H1 (cell line): Measurements from ENCODE around the gene CCDC197.

Experiments
- BRCA1 ChIP-seq: IDR thresholded peaks from 2 replicates; pipeline ENCODE4 v1.6.1; 2012; ENCODE audit warnings: low read depth, low read length, improper control_type of control experiment
- CBX8 ChIP-seq: fragments of 300-800, 300-1000 bp; sonication (generic); IDR thresholded peaks from 2 replicates; pipeline ENCODE4 v1.7.1; 2016; ENCODE audit warnings: low read depth, low read length, borderline replicate concordance
- E2F6 ChIP-seq: IDR thresholded peaks from 2 replicates; pipeline ENCODE4 v1.6.1; 2012; ENCODE audit warnings: inconsistent platforms
- GABPA ChIP-seq: IDR thresholded peaks from 2 replicates; pipeline ENCODE4 v1.6.1; 2011; ENCODE audit warnings: mild to moderate bottlenecking, low read length, moderate library complexity, borderline replicate concordance; ENCODE audit not compliant: insufficient read depth
- JUN ChIP-seq: IDR thresholded peaks from 2 replicates; pipeline ENCODE4 v1.6.1; 2011; ENCODE audit warnings: low read depth, mild to moderate bottlenecking, improper control_type of control experiment, low read length
- KDM1A ChIP-seq: fragments of 200-600, 300-600 bp; sonication (generic); IDR thresholded peaks from 2 replicates; pipeline ENCODE4 v1.7.1; 2016; ENCODE audit warnings: mild to moderate bottlenecking, low read length, borderline replicate concordance
- NRF1 ChIP-seq: IDR thresholded peaks from 2 replicates; pipeline ENCODE4 v1.6.1; 2011; ENCODE audit warnings: mild to moderate bottlenecking, low read depth, low read length, improper control_type of control experiment
- POLR2A ChIP-seq, 2 experiments: IDR thresholded peaks; 1 replicate in 1 of 2; 2 replicates in 1 of 2; pipeline ENCODE4 v1.6.1; 2011; ENCODE audit warnings: low read depth in 2 of 2, low read length in 2 of 2, mild to moderate bottlenecking in 2 of 2; ENCODE audit errors: control extremely low read depth in 1 of 2
- POLR2AphosphoS5 ChIP-seq: IDR thresholded peaks from 2 replicates; pipeline ENCODE4 v1.6.1; 2011; ENCODE audit warnings: low read depth, low read length
- RNF2 ChIP-seq: fragments of 200-900, 300-1000 bp; sonication (generic); IDR thresholded peaks from 2 replicates; pipeline ENCODE4 v1.7.1; 2016; ENCODE audit warnings: borderline replicate concordance, low read depth, mild to moderate bottlenecking, antibody characterized with exemption, low read length; ENCODE audit not compliant: poor library complexity, severe bottlenecking; ENCODE audit errors: missing control alignments
- SIRT6 ChIP-seq: IDR thresholded peaks from one replicate; pipeline ENCODE4 v1.7.1; 2012; ENCODE audit warnings: low read length, inconsistent platforms
- TAF1 ChIP-seq: IDR thresholded peaks from 2 replicates; pipeline ENCODE4 v1.6.1; 2011; ENCODE audit warnings: mild to moderate bottlenecking, low read depth, low read length
- USF2 ChIP-seq: IDR thresholded peaks from 2 replicates; pipeline ENCODE4 v1.6.1; 2011; ENCODE audit warnings: low read length, improper control_type of control experiment
- TF ChIP-seq, protein P1 (sequence below), 3 experiments: IDR thresholded peaks; 1 replicate in 2 of 3; 2 replicates in 1 of 3; pipeline versions ENCODE4 v1.5.1 to v1.6.1; 2011; ENCODE audit warnings: low read length in 3 of 3, mild to moderate bottlenecking in 3 of 3, inconsistent platforms in 2 of 3, low read depth in 1 of 3, moderate library complexity in 1 of 3; ENCODE audit not compliant: insufficient read depth in 1 of 3; ENCODE audit errors: control extremely low read depth in 1 of 3

DNA sequence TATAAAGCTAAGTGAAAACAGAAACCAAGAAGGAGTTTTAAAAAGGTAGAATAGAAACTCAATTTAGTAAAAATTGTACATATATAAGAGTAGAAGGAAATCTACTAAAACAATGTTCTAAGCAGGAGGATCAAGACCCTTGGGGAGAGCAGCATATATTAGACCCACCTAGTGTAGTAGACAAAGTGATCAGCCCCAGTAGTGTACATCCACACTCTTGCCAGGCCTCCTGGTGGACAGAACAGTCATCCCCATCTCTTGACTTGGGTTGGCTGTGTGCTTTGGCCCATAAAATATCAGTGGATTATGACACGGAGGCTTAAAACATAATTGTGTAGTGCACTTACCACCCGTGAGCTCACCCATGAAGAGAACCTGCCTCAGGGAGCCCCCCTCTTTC is 18.1 kb downstream of the CCDC197 start:
- TF ChIP-seq, protein P1, sequence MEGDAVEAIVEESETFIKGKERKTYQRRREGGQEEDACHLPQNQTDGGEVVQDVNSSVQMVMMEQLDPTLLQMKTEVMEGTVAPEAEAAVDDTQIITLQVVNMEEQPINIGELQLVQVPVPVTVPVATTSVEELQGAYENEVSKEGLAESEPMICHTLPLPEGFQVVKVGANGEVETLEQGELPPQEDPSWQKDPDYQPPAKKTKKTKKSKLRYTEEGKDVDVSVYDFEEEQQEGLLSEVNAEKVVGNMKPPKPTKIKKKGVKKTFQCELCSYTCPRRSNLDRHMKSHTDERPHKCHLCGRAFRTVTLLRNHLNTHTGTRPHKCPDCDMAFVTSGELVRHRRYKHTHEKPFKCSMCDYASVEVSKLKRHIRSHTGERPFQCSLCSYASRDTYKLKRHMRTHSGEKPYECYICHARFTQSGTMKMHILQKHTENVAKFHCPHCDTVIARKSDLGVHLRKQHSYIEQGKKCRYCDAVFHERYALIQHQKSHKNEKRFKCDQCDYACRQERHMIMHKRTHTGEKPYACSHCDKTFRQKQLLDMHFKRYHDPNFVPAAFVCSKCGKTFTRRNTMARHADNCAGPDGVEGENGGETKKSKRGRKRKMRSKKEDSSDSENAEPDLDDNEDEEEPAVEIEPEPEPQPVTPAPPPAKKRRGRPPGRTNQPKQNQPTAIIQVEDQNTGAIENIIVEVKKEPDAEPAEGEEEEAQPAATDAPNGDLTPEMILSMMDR (IDR thresholded peaks at IDR 0.05; ENCODE audit: control extremely low read depth in 1 of 3, insufficient read depth in 1 of 3, low read depth in 1 of 3, low read length in 3 of 3) = no peak
- TF ChIP-seq POLR2AphosphoS5 (no peak), RNF2 (no peak), BRCA1 (no peak), GABPA (no peak), NRF1 (no peak), TAF1 (no peak), E2F6 (no peak), USF2 (no peak), SIRT6 (no peak), JUN (no peak), POLR2A (IDR thresholded peaks at IDR 0.05; ENCODE audit: control extremely low read depth in 1 of 2, low read depth in 2 of 2, low read length in 2 of 2) (no peak), KDM1A (no peak), CBX8 (no peak)
